Retinal pigment epithelial cell (primary cell): ENCODE data around the gene ZNF557.

Source experiments
- DNase-seq: peaks from one replicate; pipeline ENCODE4 v3.0.0-alpha.2; 2010; ENCODE audit warnings: low read depth
- H3K4me3 ChIP-seq: 2 replicates; pipeline ENCODE4 v1.5.1; 2011; ENCODE audit warnings: mild to moderate bottlenecking, low read length, control low read depth, moderate library complexity
- CTCF ChIP-seq: conservative IDR thresholded peaks from 2 replicates; pipeline ENCODE4 v1.5.1; 2011; ENCODE audit warnings: low read depth, low read length, control low read depth, inconsistent platforms

The ZNF557 gene

GRCh38 chr19:7074705-7075282, 5.3 kb downstream of the ZNF557 start:
- no peak for TF ChIP-seq CTCF
- H3K4me3 ChIP-seq, result no peak overlapping the region
- DNase-seq, result no peak

- DNase-seq, result no peak
- TF ChIP-seq CTCF, result no peak
- no peak overlapping the region for H3K4me3 ChIP-seq
Measured at GRCh38 chr19:7076151-7076550, 6.6 kb downstream of the ZNF557 start.

- no peak overlapping the region for H3K4me3 ChIP-seq
- no peak for DNase-seq
Measured at GRCh38 chr19:7078008-7078407, 8.5 kb downstream of the ZNF557 start.

GRCh38 chr19:7083076-7083956, 13.8 kb downstream of the ZNF557 start:
- no peak overlapping the region for H3K4me3 ChIP-seq

More at GRCh38 chr19:7078008-7078407, 8.5 kb downstream of the ZNF557 start:
- no peak for TF ChIP-seq CTCF

GRCh38 chr19:7088999-7089398, 19.5 kb downstream of the ZNF557 start:
- no peak for TF ChIP-seq CTCF
- H3K4me3 ChIP-seq, result no peak overlapping the region
- DNase-seq, result no peak

More at GRCh38 chr19:7083076-7083956, 13.8 kb downstream of the ZNF557 start:
- no peak for TF ChIP-seq CTCF
- DNase-seq, result no peak

- no peak for DNase-seq
- TF ChIP-seq CTCF, result no peak
- no peak overlapping the region for H3K4me3 ChIP-seq
Measured at GRCh38 chr19:7098096-7098495, 28.6 kb downstream of the ZNF557 start.
